Raji (cell line): ENCODE data around the gene TLR10.

Source experiments
- POLR2A ChIP-seq: IDR thresholded peaks from 2 replicates; pipeline ENCODE4 v1.6.1; 2011; ENCODE audit warnings: low read depth, low read length, control low read depth; ENCODE audit not compliant: insufficient read depth

Gene TLR10

DNA sequence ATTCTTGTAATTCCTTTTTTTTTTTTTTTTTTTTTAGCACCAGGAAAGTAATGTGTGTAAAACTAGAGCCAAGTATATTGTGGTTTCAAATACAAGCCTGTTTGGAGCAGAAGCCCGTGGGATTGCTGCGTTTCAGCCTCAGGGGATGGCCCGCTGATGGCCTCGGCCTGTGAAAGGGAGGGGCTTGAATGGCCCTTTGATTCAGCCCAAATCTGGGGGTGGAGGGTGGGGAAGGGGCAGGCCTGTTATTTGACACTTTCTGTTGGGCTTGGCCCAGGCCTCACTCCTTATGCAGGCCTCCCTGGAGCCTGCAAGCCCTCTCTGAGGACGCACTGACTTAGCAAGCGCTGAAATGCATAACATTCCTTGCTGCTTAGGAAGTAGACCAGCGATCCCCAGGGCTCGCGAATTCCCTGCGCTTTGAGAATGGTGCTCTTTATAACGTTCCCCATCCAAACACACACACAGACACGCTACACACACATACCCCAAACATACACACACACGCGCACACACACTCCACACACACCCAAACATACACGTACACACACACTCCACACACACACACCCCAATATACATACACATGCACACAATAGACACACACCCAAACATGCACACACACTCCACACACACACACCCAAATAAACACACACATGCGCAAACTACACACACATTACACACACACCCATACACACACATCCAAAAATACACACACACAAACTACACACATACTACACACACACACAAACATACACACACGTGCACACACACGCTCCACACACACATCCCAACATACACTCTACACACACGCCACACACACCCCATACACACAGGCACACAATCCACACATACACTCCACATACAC, 29.6 kb downstream of the TLR10 start:
- no peak for TF ChIP-seq POLR2A

DNA sequence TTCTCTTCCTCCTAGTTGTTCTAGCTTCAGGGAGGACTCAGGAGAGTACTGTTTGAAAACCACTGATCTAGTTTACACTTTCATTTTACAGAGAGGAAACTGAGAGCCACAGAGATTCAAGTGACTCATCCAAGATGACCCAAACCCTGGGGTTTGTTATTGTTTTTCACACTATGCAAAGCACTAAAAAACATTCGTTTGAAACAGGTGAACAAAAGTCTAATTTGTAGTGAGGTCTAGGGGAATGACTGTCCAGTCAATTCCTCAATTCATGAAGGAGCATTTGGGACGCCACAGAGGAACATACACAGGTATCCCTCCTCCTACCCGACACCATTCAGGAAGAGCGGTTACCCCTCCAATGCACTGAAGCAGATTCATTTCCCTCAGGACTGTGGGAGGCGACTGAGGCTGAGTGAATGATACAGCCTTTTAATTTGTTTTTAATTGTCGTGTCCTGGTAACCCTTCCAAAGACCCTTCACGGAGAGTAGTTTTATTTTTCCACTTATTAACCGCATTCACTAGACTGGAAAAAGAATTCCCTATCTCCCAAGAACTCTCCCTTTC, 30.3 kb downstream of the TLR10 start:
- no peak for TF ChIP-seq POLR2A

DNA sequence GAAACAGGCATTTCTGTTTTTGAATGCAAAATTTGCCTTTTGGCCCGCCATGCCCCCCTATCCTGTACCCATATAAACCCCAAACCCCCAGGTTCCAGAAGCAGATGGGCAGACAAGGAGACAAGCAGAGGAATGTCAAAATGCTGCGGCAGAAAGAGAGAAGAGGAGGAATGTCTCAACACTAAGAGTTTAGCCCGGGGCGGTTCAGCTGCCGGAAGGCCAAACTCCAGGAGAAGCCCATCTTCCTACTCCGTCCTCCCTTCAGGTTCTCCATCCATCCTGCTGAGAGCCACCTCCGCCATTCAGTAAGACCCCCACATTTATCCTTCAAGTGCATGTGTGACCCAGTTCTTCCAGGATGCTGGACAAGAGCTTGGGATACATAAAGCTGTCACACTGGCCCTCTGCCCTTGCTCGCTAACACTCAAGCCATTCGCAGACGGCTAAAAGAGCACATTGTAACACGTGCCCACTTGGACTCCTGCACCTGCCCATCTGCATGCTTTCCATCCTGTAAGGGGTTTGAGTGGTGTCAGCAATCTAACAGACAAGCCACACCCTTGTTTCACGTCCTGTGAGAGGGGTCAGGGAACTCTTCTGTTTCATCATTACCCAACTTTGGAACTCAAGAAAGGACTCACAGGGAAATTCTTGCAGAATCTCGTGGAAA, 31.3 kb downstream of the TLR10 start:
- no peak for TF ChIP-seq POLR2A

DNA sequence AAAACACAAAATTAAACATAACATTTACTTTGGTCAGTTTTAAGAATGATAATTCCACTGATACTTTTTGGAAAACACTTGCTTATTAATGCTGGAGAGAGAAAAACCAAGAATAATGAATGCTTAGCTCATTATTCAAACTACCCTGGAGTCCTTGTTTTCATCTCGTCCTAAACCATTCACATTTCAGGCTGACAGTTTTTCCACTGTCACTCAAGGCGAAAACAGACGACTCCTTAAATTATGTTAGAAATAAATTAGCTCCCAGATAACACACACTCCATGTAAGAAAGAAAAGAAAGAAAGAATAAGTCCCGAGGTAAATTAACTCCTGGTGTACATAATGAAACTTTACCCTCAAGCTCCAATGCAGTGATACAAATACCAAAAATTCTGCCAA, 33.5 kb downstream of the TLR10 start:
- TF ChIP-seq POLR2A, result no peak

DNA sequence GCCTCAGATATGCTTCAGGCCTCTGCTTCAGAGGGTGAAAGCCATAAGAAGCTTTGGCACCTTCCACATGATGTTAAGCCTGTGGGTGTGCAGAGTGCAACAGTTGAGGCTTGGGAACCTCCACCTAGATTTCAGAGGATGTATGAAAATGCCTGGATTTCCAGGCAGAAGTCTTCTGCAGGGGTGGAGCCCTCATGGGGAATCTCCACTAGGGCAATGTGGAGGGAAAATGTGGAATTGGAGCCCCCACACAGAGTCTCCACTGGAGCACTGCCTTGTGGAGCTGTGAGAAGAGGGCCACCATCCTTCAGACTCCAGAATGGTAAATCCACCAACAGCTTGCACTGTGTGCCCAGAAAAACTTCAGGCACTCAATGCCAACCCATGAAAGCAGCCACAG, 35.2 kb downstream of the TLR10 start:
- TF ChIP-seq POLR2A, result no peak

DNA sequence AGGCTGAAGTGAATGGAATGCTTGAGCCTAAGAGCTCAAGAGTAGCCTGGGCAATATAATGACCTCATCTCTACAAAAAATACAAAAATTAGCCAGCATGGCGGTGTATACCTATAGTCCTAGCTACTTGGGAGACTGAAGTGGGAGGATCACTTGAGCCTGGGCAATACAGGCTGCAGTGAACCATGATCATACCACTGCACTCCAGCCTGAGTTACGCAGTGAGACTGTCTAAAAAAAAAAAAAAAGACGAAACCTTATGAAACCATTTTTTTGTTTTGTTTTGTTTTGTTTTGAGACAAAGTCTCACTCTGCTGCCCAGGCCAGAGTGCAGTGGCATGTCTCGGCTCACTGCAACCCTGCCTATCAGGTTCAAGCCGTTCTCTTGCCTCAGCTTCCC, 36.9 kb downstream of the TLR10 start:
- no peak for TF ChIP-seq POLR2A

DNA sequence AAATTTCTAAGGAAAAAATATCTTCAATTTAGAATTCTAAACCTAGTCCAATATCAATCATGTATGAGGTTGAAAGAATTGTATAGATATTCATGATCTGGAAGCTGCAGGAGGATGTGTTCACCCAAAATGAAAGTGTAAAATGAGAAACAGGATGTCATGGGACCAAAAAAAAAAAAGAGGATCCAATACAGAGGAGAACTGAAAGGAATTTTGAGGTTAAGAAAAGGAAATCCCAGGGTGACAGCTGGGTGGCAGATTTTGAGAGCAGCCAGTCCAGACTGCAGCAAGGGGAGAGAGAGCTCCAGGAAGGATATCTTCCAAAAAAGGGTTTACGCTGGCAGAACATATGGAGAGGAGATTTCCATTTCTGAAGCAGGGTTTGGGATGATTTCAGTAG, 38.9 kb downstream of the TLR10 start:
- no peak for TF ChIP-seq POLR2A

DNA sequence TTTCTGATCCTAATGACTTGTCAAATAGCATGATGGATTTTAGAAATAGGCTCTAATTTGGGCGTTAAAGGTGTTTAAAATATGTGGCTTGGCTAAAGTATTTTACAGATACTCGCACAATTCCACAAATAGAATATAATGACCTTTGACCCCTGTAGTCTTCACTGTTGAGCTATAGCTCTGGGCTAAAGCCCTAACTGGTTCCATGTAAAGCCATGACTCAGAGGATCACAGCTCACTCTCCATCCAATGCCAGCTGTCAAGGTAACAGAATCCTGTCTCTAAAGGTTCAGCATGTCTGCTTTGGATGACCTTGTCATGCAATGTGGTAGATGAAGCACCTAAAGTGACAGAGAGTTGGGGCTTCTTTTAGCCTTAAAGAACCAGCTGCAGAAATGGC, 42.5 kb downstream of the TLR10 start:
- TF ChIP-seq POLR2A, result no peak

DNA sequence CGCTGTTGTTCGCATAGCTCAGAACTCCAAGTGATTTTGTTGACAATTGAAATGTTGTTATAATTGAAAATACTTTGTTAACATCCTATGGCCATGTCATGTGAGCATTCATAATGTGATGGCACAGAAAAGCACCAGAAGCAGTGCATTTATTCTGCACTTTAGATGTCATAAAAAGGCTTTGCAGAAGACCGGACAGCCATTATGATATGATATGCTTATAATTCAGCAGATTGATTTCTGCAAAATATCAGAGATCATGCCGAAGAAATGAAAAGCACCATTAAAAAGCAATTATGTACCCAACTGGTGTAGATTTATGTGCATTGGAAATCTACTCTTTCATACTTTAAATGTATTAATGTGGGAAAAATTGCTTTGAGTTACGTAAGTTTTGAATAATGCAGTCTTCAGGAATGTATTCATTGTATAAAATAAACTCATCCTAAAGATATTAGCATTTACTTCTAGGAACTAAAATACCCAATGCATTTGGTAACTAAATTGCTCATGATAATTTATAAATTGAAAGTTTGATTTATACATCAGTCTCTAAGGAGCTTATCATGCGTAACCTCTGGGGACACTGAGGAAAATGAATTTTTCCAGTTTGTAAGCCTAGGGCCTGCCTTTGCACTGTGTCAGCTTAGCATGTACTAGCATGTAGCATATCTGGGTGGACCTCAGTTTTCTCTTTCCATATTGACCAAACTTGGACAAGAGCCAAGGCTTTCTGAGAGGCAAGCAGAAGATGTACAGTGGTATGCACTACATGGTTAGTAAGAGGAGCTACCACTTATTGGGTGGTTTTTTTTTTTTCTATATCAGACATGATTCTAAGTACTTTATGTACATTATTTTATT, 43.6 kb downstream of the TLR10 start:
- TF ChIP-seq POLR2A, result no peak

DNA sequence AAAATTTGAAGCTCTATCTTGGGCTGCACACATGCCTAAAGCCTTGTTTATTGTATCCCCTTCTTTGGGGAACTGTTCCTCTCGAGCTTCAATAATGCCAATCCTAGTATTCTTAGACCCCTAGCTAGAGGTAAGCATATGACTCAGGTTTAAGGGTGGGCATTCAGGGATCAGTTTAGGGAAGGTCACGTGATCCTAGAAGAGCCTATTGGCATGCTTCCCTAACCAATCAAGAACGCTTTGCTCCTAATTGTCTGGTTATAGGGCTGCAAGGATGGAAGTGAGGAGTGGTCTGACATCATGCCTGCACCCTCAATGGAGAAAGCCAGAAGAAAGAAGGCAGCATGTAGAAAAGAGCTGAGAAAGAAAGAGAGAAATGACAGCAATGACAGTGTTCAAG, 46.9 kb downstream of the TLR10 start:
- TF ChIP-seq POLR2A, result no peak

DNA sequence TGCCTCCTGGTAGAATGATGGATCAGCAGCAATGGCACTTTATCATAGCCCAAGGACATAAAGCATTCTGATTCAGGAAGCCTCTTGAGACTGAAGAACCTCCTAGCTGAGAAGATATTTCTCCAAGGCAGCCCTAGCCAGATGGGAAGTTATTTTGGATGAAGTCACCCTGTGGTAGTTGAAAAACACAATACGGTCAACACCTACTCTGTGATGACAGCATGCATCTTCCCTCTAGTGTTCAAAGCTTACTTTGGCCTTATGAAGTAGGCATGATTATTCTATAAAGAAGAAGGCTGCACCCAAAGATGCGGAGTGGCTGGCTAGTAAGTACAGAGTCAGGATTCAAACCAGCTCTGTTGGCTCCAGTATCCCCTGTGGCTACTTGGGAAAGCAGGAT, 47.9 kb downstream of the TLR10 start:
- TF ChIP-seq POLR2A, result no peak

DNA sequence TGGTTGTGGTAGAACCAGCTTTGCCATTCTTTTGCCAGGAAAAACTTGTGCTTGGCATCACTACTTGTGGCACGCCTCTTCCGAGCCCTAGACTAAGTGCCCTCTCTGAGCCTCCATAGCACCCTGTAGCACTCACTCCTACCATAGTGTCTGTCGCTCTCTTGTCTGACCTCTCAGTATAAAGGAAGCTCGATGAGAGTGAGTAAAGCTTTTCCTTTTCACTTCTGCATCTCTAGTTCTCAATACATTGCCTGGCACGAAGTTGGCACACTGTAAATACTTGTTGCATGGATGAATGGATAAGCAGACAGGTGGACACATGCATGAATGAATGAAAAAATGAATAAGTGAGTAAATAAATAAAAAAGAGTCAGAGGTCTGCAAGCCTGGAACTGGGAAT, 48.3 kb downstream of the TLR10 start:
- TF ChIP-seq POLR2A, result no peak

DNA sequence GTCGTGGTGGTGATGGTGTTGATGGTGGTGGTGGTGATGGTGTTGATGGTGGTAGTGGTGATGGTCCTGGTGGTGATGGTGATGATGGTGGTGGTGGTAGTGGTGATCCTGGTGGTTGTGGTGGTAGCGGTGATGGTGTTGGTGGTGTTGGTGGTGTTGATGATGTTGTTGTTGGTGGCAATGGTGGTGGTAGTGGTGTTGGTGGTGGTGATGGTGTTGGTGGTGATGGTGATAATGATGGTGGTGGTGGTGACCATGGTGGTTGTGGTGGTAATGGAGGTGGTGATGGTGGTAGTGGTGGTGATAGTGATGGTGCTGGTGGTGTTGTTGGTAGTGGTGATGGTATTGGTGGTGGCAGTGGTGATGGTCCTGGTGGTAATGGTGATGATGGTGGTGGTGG, 49.1 kb downstream of the TLR10 start:
- TF ChIP-seq POLR2A, result no peak

DNA sequence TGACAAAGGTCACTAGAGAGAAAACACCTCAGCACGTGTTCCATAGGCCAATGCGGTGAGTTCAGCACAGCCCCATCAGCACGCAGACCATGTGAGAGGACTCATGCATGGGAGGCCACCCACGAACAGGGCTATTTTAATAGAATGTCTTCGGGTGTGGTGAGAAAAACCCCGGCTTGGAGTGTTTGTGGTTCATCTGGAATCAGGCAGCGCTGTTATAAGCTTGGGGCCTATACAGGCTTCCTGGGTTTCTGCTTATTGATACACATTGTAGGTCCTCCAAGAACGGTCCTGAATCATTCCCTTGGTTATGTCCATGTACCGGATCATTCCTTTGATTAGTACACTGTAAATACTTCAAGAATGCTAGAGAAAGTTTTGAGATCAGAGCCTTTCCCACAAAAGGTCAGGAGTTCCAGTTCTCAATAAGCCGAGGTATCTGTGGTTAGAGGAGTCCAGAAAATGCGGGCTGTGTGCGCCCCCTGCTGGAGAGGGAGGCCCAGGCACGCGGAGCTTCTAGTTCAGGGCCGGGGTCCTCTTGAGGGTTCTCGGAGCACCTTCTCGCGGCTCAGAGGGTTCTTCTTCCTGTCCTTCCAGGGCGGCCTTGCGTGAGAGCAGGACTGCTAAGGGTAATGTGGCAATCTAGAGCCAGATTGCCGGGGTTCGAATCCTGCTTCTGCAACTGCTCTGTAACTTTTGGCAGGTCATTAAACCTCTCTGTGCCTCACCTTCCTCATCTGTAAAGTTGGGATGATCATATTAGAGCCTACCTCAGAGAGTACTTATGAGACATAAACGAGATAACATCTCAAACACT, 51.8 kb downstream of the TLR10 start:
- no peak for TF ChIP-seq POLR2A

DNA sequence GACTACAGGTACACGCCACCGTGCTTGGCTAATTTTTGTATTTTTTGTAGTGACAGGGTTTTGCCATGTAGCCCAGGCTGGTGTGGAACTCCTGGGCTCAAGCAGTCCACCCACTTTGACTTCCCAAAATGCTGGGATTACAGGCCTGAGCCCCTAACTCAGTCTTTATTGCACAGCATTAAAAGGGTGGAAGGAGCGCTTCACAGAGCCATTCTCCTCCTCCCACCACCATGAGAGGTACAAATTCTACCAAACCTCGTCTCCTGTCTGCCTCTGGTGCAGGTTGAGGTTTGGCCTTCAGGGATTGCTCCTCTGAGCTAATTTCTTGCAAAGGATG, 52.3 kb downstream of the TLR10 start:
- no peak for TF ChIP-seq POLR2A

DNA sequence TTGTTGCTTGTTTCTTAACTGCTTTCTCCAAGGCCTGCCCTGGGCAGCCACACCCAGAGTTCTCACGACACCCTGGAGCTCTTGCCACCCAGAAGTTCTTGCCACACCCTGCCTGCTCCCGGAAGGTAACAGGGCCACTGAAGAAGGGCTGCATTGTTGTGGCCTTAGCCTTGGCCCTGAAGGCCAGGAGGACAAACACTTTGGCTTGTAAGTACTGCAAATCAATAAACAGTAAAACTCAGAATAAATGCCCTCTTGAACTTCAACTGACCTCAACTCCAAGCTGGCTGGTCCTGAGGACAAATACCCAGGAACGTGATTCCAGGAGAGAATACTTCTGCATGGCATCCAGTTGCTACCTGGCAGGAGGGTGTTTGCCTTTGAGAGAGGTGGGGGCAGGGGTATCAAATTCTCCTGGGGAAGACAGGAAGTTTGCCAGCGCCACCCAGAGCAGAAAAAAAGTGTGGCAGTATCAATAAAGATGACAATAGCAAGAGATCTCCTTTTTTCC, 54.1 kb downstream of the TLR10 start:
- TF ChIP-seq POLR2A, result no peak
